HG03159 (cell line): Measurements from ENCODE around the gene TMX1.

Source experiments
- ATAC-seq: cut with Tn5 transposase; IDR thresholded peaks from one replicate; pipeline ENCODE4 v1.9.1; 2021; ENCODE audit warnings: mild to moderate bottlenecking, moderate library complexity; ENCODE audit not compliant: unreplicated experiment

TMX1 gene

GRCh38 chr14:51293149-51293911 is 53.3 kb downstream of the TMX1 start:
- no peak for ATAC-seq

GRCh38 chr14:51293912-51294389 is 53.9 kb downstream of the TMX1 start:
- no peak for ATAC-seq

DNA sequence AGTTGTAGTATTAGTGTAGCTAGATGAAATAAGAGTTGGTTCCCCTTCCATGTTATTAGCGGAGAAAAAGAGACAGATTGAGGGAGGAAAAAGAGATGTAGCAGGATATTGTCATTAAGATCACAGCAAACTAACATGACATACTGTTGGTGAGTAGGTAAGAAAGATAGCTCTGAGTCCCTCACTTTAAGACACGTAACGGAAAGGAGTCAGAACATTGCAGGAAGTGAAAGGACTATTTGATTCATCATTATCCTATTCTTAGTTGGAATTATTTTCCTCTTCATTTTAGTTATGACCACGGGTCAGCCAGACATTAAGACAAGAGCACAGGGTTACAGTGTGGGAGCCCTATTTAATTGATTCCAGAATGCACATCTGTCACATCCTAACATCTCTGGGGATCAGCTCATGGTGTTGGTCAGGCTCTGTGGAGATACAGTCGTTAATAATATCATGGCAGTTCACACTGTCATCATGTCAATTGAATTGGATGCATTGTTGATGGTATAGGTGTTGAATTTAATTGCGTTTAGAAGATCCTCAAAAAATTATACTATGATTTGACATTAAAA is 55.0 kb downstream of the TMX1 start:
- peak; percentile 64 for ATAC-seq

- no peak for ATAC-seq
These were observed 55.7 kb downstream of the TMX1 start for GRCh38 chr14:51295646-51296263.

DNA sequence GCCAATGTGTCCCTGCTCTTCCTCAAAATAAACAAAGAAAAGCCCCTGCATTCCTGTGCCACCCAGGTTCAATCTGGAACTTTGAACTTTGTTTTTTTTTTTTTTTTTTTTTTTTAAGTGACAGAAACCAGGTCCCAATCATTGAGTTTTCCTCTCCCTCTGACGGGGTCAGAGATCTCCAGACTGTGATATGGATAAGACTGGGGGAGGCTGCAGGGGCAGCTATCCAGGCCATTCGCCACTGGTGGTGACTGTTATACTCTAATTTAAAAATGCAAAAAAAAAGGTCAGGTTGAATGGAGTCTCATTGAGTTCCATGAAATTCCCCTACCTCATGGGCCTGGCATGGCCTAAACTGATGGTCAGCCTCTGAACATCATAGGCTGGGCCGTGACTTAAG is 57.0 kb downstream of the TMX1 start:
- ATAC-seq: no peak

DNA sequence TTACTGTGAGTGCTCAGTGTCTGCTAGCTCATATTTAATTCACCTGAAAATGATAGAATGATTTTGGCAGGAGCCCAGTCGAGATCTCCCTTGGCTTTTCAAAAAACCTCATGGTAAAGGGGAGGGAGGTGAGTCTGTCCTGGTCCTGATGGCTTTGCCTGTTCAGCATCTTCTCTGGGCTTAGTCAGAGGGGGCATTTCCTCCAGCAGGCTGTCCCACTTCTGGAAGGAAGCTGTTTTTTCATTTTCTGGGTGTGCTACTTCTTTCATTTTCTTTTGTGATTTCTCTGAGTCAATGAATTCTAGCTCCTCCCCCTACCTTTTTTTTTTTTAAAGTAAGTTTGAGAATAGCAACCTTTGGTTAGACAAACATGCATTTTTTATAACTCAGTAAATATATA is 58.8 kb downstream of the TMX1 start:
- ATAC-seq: no peak

GRCh38 chr14:51302295-51303030 is 62.4 kb downstream of the TMX1 start:
- no peak for ATAC-seq

DNA sequence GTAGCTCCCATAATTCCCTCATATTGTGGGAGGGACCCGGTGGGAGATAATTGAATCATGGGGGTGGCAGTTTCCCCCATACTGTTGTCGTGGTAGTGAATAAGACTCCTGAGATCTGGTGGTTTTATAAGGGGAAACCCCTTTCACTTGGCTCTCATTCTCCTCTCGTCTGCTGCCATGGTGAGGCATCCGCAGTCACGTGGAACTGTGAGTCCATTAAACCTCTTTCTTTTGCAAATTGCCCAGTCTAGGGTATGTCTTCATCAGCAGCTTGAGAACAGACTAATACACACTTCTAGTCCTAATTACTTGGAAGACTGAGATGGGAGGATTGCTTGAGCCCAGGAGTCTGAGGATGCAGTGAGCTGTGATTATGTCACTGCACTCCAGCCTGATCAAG is 64.4 kb downstream of the TMX1 start:
- no peak for ATAC-seq

DNA sequence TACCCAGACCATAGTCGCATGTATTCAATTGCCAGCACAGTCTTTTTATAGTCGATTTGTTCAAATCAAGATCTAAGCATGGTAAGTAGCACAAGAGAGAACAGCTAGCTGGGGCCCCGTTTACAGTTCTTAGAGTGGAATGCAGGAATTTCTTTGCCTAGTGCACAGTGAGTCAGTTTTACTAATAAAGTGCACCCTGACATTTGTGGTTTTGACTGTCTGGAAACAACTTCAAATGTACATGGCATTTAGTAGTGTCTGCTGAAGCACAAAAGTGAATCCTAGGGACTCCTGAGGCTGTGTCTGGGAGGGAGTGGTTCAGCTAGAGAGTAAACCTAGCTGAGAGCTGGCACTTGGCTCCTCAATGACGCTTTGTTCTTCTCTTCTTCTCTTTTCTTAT is 64.9 kb downstream of the TMX1 start:
- no peak for ATAC-seq

- ATAC-seq: no peak
These were observed 65.7 kb downstream of the TMX1 start for GRCh38 chr14:51305751-51306150.
